ENCODE results near the gene LMF1.

LMF1 gene

GRCh38 chr16:852451-853185 lies 118.2 kb downstream of the LMF1 start:
- no peak for TF ChIP-seq CTCF (IDR thresholded peaks at IDR 0.05; ENCODE audit: poor library complexity, severe bottlenecking)
- no peaks in the 10 kb centered on the region for H3K36me3 ChIP-seq (ENCODE audit: low read depth)
- no peak overlapping the region for H3K4me3 ChIP-seq (ENCODE audit: severe bottlenecking)
- no peak overlapping the region for H3K27ac ChIP-seq (ENCODE audit: poor library complexity, severe bottlenecking)
- H3K9me3 ChIP-seq (ENCODE audit: severe bottlenecking) = peaks cover 5% of the 10 kb centered on the region
- no peaks in the 10 kb centered on the region for H3K27me3 ChIP-seq (ENCODE audit: insufficient read depth, poor library complexity, severe bottlenecking)
- DNase-seq (ENCODE audit: low spot score) (no peak), ATAC-seq (ENCODE audit: low read depth) (no peak)
- H3K4me1 ChIP-seq (ENCODE audit: insufficient read depth, poor library complexity, severe bottlenecking) = no peaks in the 10 kb centered on the region

GRCh38 chr16:851871-852270 lies 118.9 kb downstream of the LMF1 start:
- DNase-seq (ENCODE audit: low spot score) = no peak
- Histone ChIP-seq H3K27ac (ENCODE audit: poor library complexity, severe bottlenecking) (no peak overlapping the region), H3K9me3 (ENCODE audit: severe bottlenecking) (peaks cover 5% of the 10 kb centered on the region), H3K27me3 (ENCODE audit: insufficient read depth, poor library complexity, severe bottlenecking) (no peaks in the 10 kb centered on the region), H3K4me3 (ENCODE audit: severe bottlenecking) (no peak overlapping the region), H3K36me3 (ENCODE audit: low read depth) (no peaks in the 10 kb centered on the region), H3K4me1 (ENCODE audit: insufficient read depth, poor library complexity, severe bottlenecking) (no peaks in the 10 kb centered on the region)
- no peak for TF ChIP-seq CTCF (IDR thresholded peaks at IDR 0.05; ENCODE audit: poor library complexity, severe bottlenecking)
- ATAC-seq (ENCODE audit: low read depth) = no peak

GRCh38 chr16:851209-851810 lies 119.5 kb downstream of the LMF1 start:
- Histone ChIP-seq H3K4me3 (ENCODE audit: severe bottlenecking) (no peak overlapping the region), H3K27me3 (ENCODE audit: insufficient read depth, poor library complexity, severe bottlenecking) (no peaks in the 10 kb centered on the region), H3K9me3 (ENCODE audit: severe bottlenecking) (peaks cover 5% of the 10 kb centered on the region), H3K27ac (ENCODE audit: poor library complexity, severe bottlenecking) (no peak overlapping the region), H3K4me1 (ENCODE audit: insufficient read depth, poor library complexity, severe bottlenecking) (no peaks in the 10 kb centered on the region), H3K36me3 (ENCODE audit: low read depth) (no peaks in the 10 kb centered on the region)
- DNase-seq (ENCODE audit: low spot score) = no peak
- no peak for TF ChIP-seq CTCF (IDR thresholded peaks at IDR 0.05; ENCODE audit: poor library complexity, severe bottlenecking)
- ATAC-seq (ENCODE audit: low read depth) = no peak

GRCh38 chr16:850668-851067 lies 120.1 kb downstream of the LMF1 start:
- Histone ChIP-seq H3K27ac (ENCODE audit: poor library complexity, severe bottlenecking) (no peak overlapping the region), H3K27me3 (ENCODE audit: insufficient read depth, poor library complexity, severe bottlenecking) (no peaks in the 10 kb centered on the region)
- no peak for TF ChIP-seq CTCF (IDR thresholded peaks at IDR 0.05; ENCODE audit: poor library complexity, severe bottlenecking)

More at GRCh38 chr16:850668-851067, 120.1 kb downstream of the LMF1 start:
- H3K4me3 ChIP-seq (ENCODE audit: severe bottlenecking) = no peak overlapping the region
- no peaks in the 10 kb centered on the region for H3K36me3 ChIP-seq (ENCODE audit: low read depth)
- H3K4me1 ChIP-seq (ENCODE audit: insufficient read depth, poor library complexity, severe bottlenecking) = no peaks in the 10 kb centered on the region
- H3K9me3 ChIP-seq (ENCODE audit: severe bottlenecking) = peaks cover 5% of the 10 kb centered on the region
- DNase-seq (ENCODE audit: low spot score) (no peak), ATAC-seq (ENCODE audit: low read depth) (no peak)

Measured in RWPE2 (cell line).